ENCODE measurements around the gene TRIP12. TPM values are rescaled to one million over a fixed set of nuclear protein-coding genes. Genes with fewer than 3 reads are reported as not detected.

TRIP12 gene
- total and polyA plus RNA-seq, 2 donors (not counting 3 experiments of a cell fraction or from before 2014, with no cell fraction given), result 53.8 to 278 TPM

- Histone ChIP-seq H2AFZ (ENCODE audit: low read depth, low read length) (no peak overlapping the region), H3K27ac (ENCODE audit: insufficient read depth, low read depth, low read length) (no peak overlapping the region), H3K9me3 (replicated peaks; ENCODE audit: control insufficient read depth, insufficient read depth, low read length) (no peaks in the 10 kb centered on the region), H3K4me2 (ENCODE audit: insufficient read depth, low read length) (no peak overlapping the region), H3K79me2 (ENCODE audit: control insufficient read depth, insufficient read depth, low read length) (no peaks in the 10 kb centered on the region), H3K4me3 (replicated peaks in 1 of 3; ENCODE audit: insufficient read depth in 1 of 3, low read depth in 1 of 3, low read length in 3 of 3) (no peak overlapping the region), H3K36me3 (ENCODE audit: control insufficient read depth in 2 of 2, extremely low read depth in 1 of 2, insufficient read depth in 2 of 2, low read length in 2 of 2) (no peaks in the 10 kb centered on the region), H3K9me1 (replicated peaks; ENCODE audit: control insufficient read depth, extremely low read depth, insufficient read depth, low read length) (no peaks in the 10 kb centered on the region), H3K27me3 (ENCODE audit: control insufficient read depth in 2 of 2, insufficient read depth in 2 of 2, low read length in 2 of 2) (peaks cover 0 to 3% of the 10 kb centered on the region in 2 experiments), H3K9ac (replicated peaks; ENCODE audit: extremely low read depth, insufficient read depth, low read length) (no peak overlapping the region), H4K20me1 (replicated peaks; ENCODE audit: control insufficient read depth, extremely low read depth, insufficient read depth, low read length) (no peaks in the 10 kb centered on the region), H3K4me1 (ENCODE audit: control insufficient read depth, extremely low read depth, insufficient read depth, low read length) (no peaks in the 10 kb centered on the region)
- POLR2A ChIA-PET, result no interaction called here
- dilution Hi-C loops (cut with MboI; ENCODE audit: extremely low pct_ligation_motif_present, low sequenced_read_pairs), result no loop called here
- CTCF ChIA-PET, result no interaction called here
- TF ChIP-seq EZH2 (IDR thresholded peaks at IDR 0.05; ENCODE audit: borderline replicate concordance, low read depth, low read length, severe bottlenecking), result no peak
- TF ChIP-seq, protein P1, sequence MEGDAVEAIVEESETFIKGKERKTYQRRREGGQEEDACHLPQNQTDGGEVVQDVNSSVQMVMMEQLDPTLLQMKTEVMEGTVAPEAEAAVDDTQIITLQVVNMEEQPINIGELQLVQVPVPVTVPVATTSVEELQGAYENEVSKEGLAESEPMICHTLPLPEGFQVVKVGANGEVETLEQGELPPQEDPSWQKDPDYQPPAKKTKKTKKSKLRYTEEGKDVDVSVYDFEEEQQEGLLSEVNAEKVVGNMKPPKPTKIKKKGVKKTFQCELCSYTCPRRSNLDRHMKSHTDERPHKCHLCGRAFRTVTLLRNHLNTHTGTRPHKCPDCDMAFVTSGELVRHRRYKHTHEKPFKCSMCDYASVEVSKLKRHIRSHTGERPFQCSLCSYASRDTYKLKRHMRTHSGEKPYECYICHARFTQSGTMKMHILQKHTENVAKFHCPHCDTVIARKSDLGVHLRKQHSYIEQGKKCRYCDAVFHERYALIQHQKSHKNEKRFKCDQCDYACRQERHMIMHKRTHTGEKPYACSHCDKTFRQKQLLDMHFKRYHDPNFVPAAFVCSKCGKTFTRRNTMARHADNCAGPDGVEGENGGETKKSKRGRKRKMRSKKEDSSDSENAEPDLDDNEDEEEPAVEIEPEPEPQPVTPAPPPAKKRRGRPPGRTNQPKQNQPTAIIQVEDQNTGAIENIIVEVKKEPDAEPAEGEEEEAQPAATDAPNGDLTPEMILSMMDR (IDR thresholded peaks at IDR 0.05; ENCODE audit: extremely low read depth in 1 of 2, insufficient read depth in 1 of 2, low read depth in 1 of 2, low read length in 2 of 2), result no peak
- TF ChIP-seq JUN (IDR thresholded peaks at IDR 0.05; ENCODE audit: borderline replicate concordance, insufficient read depth, insufficient read length, low read depth), result no peak
- no peak for TF ChIP-seq MAX (IDR thresholded peaks at IDR 0.05; ENCODE audit: insufficient read depth, insufficient read length)
- intact Hi-C loops (cut with micrococcal nuclease), result no loop called here
- BruUV-seq (replicated peaks), result no TSS peak
- DNase-seq (ENCODE audit: low read depth, low spot score), result no peak
- no peak for FAIRE-seq
These were observed 190.4 kb downstream of the TRIP12 start for GRCh38 chr2:229731363-229731762.

DNA sequence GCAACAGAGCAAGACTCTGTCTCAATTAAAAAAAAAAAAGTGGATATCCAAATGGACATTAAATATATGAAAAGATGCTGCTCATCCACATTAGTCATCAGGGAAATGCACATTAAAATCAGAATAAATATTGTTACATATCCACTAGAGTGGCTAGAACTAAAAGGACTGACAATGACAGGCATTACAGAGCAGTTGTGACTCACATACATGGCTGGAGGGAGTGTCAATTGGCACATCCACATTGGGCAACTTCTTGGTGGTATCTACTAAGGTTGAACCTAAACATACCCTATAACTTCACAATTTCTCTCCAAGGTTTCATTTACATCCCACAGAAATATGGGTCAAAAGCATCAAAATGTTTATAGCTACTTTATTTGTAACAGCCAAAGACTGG lies 193.4 kb downstream of the TRIP12 start:
- no TSS peak for BruUV-seq (replicated peaks)
- no peak for FAIRE-seq
- Histone ChIP-seq H3K27me3 (ENCODE audit: control insufficient read depth in 2 of 2, insufficient read depth in 2 of 2, low read length in 2 of 2) (no peaks in the 10 kb centered on the region), H3K36me3 (ENCODE audit: control insufficient read depth in 2 of 2, extremely low read depth in 1 of 2, insufficient read depth in 2 of 2, low read length in 2 of 2) (no peaks in the 10 kb centered on the region), H3K9me1 (replicated peaks; ENCODE audit: control insufficient read depth, extremely low read depth, insufficient read depth, low read length) (no peaks in the 10 kb centered on the region), H3K27ac (ENCODE audit: insufficient read depth, low read depth, low read length) (no peak overlapping the region), H3K4me1 (ENCODE audit: control insufficient read depth, extremely low read depth, insufficient read depth, low read length) (no peaks in the 10 kb centered on the region), H3K9ac (replicated peaks; ENCODE audit: extremely low read depth, insufficient read depth, low read length) (no peak overlapping the region), H3K79me2 (ENCODE audit: control insufficient read depth, insufficient read depth, low read length) (no peaks in the 10 kb centered on the region), H2AFZ (ENCODE audit: low read depth, low read length) (no peak overlapping the region), H3K4me2 (ENCODE audit: insufficient read depth, low read length) (no peak overlapping the region), H3K9me3 (replicated peaks; ENCODE audit: control insufficient read depth, insufficient read depth, low read length) (no peaks in the 10 kb centered on the region), H4K20me1 (replicated peaks; ENCODE audit: control insufficient read depth, extremely low read depth, insufficient read depth, low read length) (no peaks in the 10 kb centered on the region), H3K4me3 (replicated peaks in 1 of 3; ENCODE audit: insufficient read depth in 1 of 3, low read depth in 1 of 3, low read length in 3 of 3) (no peak overlapping the region)
- intact Hi-C loops (cut with micrococcal nuclease) (no loop called here), dilution Hi-C loops (cut with MboI; ENCODE audit: extremely low pct_ligation_motif_present, low sequenced_read_pairs) (no loop called here)
- DNase-seq (ENCODE audit: low read depth, low spot score), result no peak
- TF ChIP-seq MYC (IDR thresholded peaks at IDR 0.05; ENCODE audit: low read depth, low read length), result no peak
- no peak for TF ChIP-seq POLR2AphosphoS5 (IDR thresholded peaks at IDR 0.05; ENCODE audit: insufficient read depth, low read depth, low read length)
- no peak for TF ChIP-seq MAX (IDR thresholded peaks at IDR 0.05; ENCODE audit: insufficient read depth, insufficient read length)
- no peak for TF ChIP-seq GATA2 (IDR thresholded peaks at IDR 0.05; ENCODE audit: insufficient read depth, insufficient read length, low read depth, low read length)
- TF ChIP-seq JUN (IDR thresholded peaks at IDR 0.05; ENCODE audit: borderline replicate concordance, insufficient read depth, insufficient read length, low read depth), result no peak
- TF ChIP-seq, protein P1 (IDR thresholded peaks at IDR 0.05; ENCODE audit: extremely low read depth in 1 of 2, insufficient read depth in 1 of 2, low read depth in 1 of 2, low read length in 2 of 2), result no peak
- no peak for TF ChIP-seq EZH2 (IDR thresholded peaks at IDR 0.05; ENCODE audit: borderline replicate concordance, low read depth, low read length, severe bottlenecking)
- no peak for TF ChIP-seq FOS (IDR thresholded peaks at IDR 0.05; ENCODE audit: borderline replicate concordance, insufficient read depth, low read length)
- TF ChIP-seq POLR2A (IDR thresholded peaks at IDR 0.05; ENCODE audit: low read depth, low read length), result no peak
- CTCF ChIA-PET, result no interaction called here
- POLR2A ChIA-PET, result no interaction called here
